ENCODE data around the gene COL9A1. TPM values are rescaled to one million over a fixed set of nuclear protein-coding genes. Genes with fewer than 3 reads are reported as not detected.

COL9A1 gene
- total RNA-seq, 1 donor from 2014 or later: 8.1 TPM

- TF ChIP-seq, protein P1, sequence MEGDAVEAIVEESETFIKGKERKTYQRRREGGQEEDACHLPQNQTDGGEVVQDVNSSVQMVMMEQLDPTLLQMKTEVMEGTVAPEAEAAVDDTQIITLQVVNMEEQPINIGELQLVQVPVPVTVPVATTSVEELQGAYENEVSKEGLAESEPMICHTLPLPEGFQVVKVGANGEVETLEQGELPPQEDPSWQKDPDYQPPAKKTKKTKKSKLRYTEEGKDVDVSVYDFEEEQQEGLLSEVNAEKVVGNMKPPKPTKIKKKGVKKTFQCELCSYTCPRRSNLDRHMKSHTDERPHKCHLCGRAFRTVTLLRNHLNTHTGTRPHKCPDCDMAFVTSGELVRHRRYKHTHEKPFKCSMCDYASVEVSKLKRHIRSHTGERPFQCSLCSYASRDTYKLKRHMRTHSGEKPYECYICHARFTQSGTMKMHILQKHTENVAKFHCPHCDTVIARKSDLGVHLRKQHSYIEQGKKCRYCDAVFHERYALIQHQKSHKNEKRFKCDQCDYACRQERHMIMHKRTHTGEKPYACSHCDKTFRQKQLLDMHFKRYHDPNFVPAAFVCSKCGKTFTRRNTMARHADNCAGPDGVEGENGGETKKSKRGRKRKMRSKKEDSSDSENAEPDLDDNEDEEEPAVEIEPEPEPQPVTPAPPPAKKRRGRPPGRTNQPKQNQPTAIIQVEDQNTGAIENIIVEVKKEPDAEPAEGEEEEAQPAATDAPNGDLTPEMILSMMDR (IDR thresholded peaks at IDR 0.05; ENCODE audit: unreplicated experiment): no peak
- Mint-ChIP-seq H3K36me3 (ENCODE audit: insufficient read depth) (no peaks in the 10 kb centered on the region), H3K4me3 (ENCODE audit: low read depth) (no peak overlapping the region), H3K27me3 (no peaks in the 10 kb centered on the region), H3K4me1 (ENCODE audit: low read depth) (no peaks in the 10 kb centered on the region), H3K27ac (no peak overlapping the region), H3K9me3 (ENCODE audit: low read depth) (no peaks in the 10 kb centered on the region)
- no peak for DNase-seq (ENCODE audit: low spot score, unreplicated experiment)
These were observed 108.5 kb downstream of the COL9A1 start for GRCh38 chr6:70194421-70194820.

GRCh38 chr6:70188202-70188601 lies 114.7 kb downstream of the COL9A1 start:
- H3K4me3 Mint-ChIP-seq (ENCODE audit: low read depth): no peak overlapping the region
- H3K36me3 Mint-ChIP-seq (ENCODE audit: insufficient read depth): no peaks in the 10 kb centered on the region
- H3K27me3 Mint-ChIP-seq: no peaks in the 10 kb centered on the region
- TF ChIP-seq, protein P1 (IDR thresholded peaks at IDR 0.05; ENCODE audit: unreplicated experiment): no peak
- DNase-seq (ENCODE audit: low spot score, unreplicated experiment): no peak
- no peaks in the 10 kb centered on the region for H3K4me1 Mint-ChIP-seq (ENCODE audit: low read depth)
- H3K9me3 Mint-ChIP-seq (ENCODE audit: low read depth): no peaks in the 10 kb centered on the region
- H3K27ac Mint-ChIP-seq: no peak overlapping the region

- H3K4me3 Mint-ChIP-seq (ENCODE audit: low read depth): no peak overlapping the region
- no peaks in the 10 kb centered on the region for H3K4me1 Mint-ChIP-seq (ENCODE audit: low read depth)
- TF ChIP-seq, protein P1 (IDR thresholded peaks at IDR 0.05; ENCODE audit: unreplicated experiment): no peak
- H3K36me3 Mint-ChIP-seq (ENCODE audit: insufficient read depth): no peaks in the 10 kb centered on the region
- no peaks in the 10 kb centered on the region for H3K27me3 Mint-ChIP-seq
- no peak overlapping the region for H3K27ac Mint-ChIP-seq
- DNase-seq (ENCODE audit: low spot score, unreplicated experiment): no peak
- H3K9me3 Mint-ChIP-seq (ENCODE audit: low read depth): no peaks in the 10 kb centered on the region
These were observed 116.4 kb downstream of the COL9A1 start for GRCh38 chr6:70186461-70186860.

- Mint-ChIP-seq H3K4me1 (ENCODE audit: low read depth) (no peaks in the 10 kb centered on the region), H3K9me3 (ENCODE audit: low read depth) (no peaks in the 10 kb centered on the region), H3K36me3 (ENCODE audit: insufficient read depth) (no peaks in the 10 kb centered on the region), H3K27me3 (no peaks in the 10 kb centered on the region), H3K27ac (no peak overlapping the region), H3K4me3 (ENCODE audit: low read depth) (no peak overlapping the region)
- DNase-seq (ENCODE audit: low spot score, unreplicated experiment): no peak
- TF ChIP-seq, protein P1 (IDR thresholded peaks at IDR 0.05; ENCODE audit: unreplicated experiment): no peak
These were observed 118.2 kb downstream of the COL9A1 start for GRCh38 chr6:70184723-70185122.

- H3K4me1 Mint-ChIP-seq (ENCODE audit: low read depth): no peaks in the 10 kb centered on the region
- H3K36me3 Mint-ChIP-seq (ENCODE audit: insufficient read depth): peaks cover 5% of the 10 kb centered on the region
- no peak overlapping the region for H3K27ac Mint-ChIP-seq
- H3K4me3 Mint-ChIP-seq (ENCODE audit: low read depth): no peak overlapping the region
- H3K9me3 Mint-ChIP-seq (ENCODE audit: low read depth): peaks cover 8% of the 10 kb centered on the region
- H3K27me3 Mint-ChIP-seq: no peaks in the 10 kb centered on the region
- no peak for DNase-seq (ENCODE audit: low spot score, unreplicated experiment)
- TF ChIP-seq, protein P1 (IDR thresholded peaks at IDR 0.05; ENCODE audit: unreplicated experiment): no peak
These were observed 119.3 kb downstream of the COL9A1 start for GRCh38 chr6:70183538-70183937.

All from progenitor cell of endocrine pancreas (in vitro differentiated cells).